ENCODE measurements around the gene RPRD2. TPM values are rescaled to one million over a fixed set of nuclear protein-coding genes. Genes with fewer than 3 reads are reported as not detected.

Gene RPRD2
- polyA plus RNA-seq, 1 donor from 2014 or later: 8.6 TPM

- Histone ChIP-seq H3K27ac (ENCODE audit: low read length) (no peak overlapping the region), H3K79me2 (replicated peaks; ENCODE audit: insufficient read depth, low read length) (no peaks in the 10 kb centered on the region), H3K9me2 (ENCODE audit: insufficient read depth, low read length) (no peaks in the 10 kb centered on the region), H3K36me3 (ENCODE audit: insufficient read depth, low read length) (peaks cover 4% of the 10 kb centered on the region), H4K20me1 (ENCODE audit: insufficient read depth) (no peaks in the 10 kb centered on the region), H3K4me3 (ENCODE audit: low read length) (no peak overlapping the region), H3K9ac (ENCODE audit: low read length) (no peak overlapping the region), H3K9me3 (ENCODE audit: low read length) (no peaks in the 10 kb centered on the region), H2AFZ (ENCODE audit: low read depth, low read length) (no peak overlapping the region), H3F3A (ENCODE audit: insufficient read depth, low read length, poor library complexity, severe bottlenecking) (no peaks in the 10 kb centered on the region), H3K4me2 (ENCODE audit: low read length) (no peak overlapping the region), H3K27me3 (ENCODE audit: insufficient read depth, low read depth, low read length) (no peaks in the 10 kb centered on the region)
- no peak for TF ChIP-seq EZH2 (IDR thresholded peaks at IDR 0.05; ENCODE audit: borderline replicate concordance, insufficient read depth, low read length, poor library complexity, severe bottlenecking)
- TF ChIP-seq RAD21 (conservative IDR thresholded peaks at IDR 0.05): no peak
- no peak for TF ChIP-seq MXI1 (conservative IDR thresholded peaks at IDR 0.05; ENCODE audit: poor library complexity, severe bottlenecking)
- no peak for TF ChIP-seq TAF1 (IDR thresholded peaks at IDR 0.05; ENCODE audit: low read depth)
- TF ChIP-seq CTCF (IDR thresholded peaks at IDR 0.05; ENCODE audit: poor library complexity, severe bottlenecking): no peak
- no peak for TF ChIP-seq POLR2AphosphoS5 (IDR thresholded peaks at IDR 0.05)
- no peak for TF ChIP-seq EP300 (conservative IDR thresholded peaks at IDR 0.05; ENCODE audit: poor library complexity, severe bottlenecking)
- no peak for TF ChIP-seq REST (IDR thresholded peaks at IDR 0.05; ENCODE audit: borderline replicate concordance)
- no peak for TF ChIP-seq SMC3 (conservative IDR thresholded peaks at IDR 0.05; ENCODE audit: poor library complexity)
Measured at GRCh38 chr1:150473659-150474058, 109.7 kb downstream of the RPRD2 start.

- Histone ChIP-seq H3K9me3 (ENCODE audit: low read length) (no peaks in the 10 kb centered on the region), H3K27ac (ENCODE audit: low read length) (no peak overlapping the region), H3K79me2 (replicated peaks; ENCODE audit: insufficient read depth, low read length) (no peaks in the 10 kb centered on the region), H4K20me1 (ENCODE audit: insufficient read depth) (no peaks in the 10 kb centered on the region), H2AFZ (ENCODE audit: low read depth, low read length) (no peak overlapping the region), H3K36me3 (ENCODE audit: insufficient read depth, low read length) (peaks cover 4% of the 10 kb centered on the region), H3F3A (ENCODE audit: insufficient read depth, low read length, poor library complexity, severe bottlenecking) (no peaks in the 10 kb centered on the region), H3K9ac (ENCODE audit: low read length) (no peak overlapping the region), H3K4me2 (ENCODE audit: low read length) (no peak overlapping the region), H3K9me2 (ENCODE audit: insufficient read depth, low read length) (no peaks in the 10 kb centered on the region), H3K27me3 (ENCODE audit: insufficient read depth, low read depth, low read length) (no peaks in the 10 kb centered on the region), H3K4me3 (ENCODE audit: low read length) (no peak overlapping the region)
- no peak for TF ChIP-seq POLR2AphosphoS5 (IDR thresholded peaks at IDR 0.05)
- no peak for TF ChIP-seq CTCF (IDR thresholded peaks at IDR 0.05; ENCODE audit: poor library complexity, severe bottlenecking)
- TF ChIP-seq MXI1 (conservative IDR thresholded peaks at IDR 0.05; ENCODE audit: poor library complexity, severe bottlenecking): no peak
- TF ChIP-seq RAD21 (conservative IDR thresholded peaks at IDR 0.05): no peak
- TF ChIP-seq REST (IDR thresholded peaks at IDR 0.05; ENCODE audit: borderline replicate concordance): no peak
- no peak for TF ChIP-seq EP300 (conservative IDR thresholded peaks at IDR 0.05; ENCODE audit: poor library complexity, severe bottlenecking)
- TF ChIP-seq SMC3 (conservative IDR thresholded peaks at IDR 0.05; ENCODE audit: poor library complexity): no peak
- TF ChIP-seq EZH2 (IDR thresholded peaks at IDR 0.05; ENCODE audit: borderline replicate concordance, insufficient read depth, low read length, poor library complexity, severe bottlenecking): no peak
Measured at GRCh38 chr1:150474869-150475268, 110.9 kb downstream of the RPRD2 start.
